ENCODE results near the gene CHI3L1.

- TF ChIP-seq CTCF (IDR thresholded peaks at IDR 0.05; ENCODE audit: insufficient read depth, low read depth, low read length): no peak
- TF ChIP-seq EZH2 (IDR thresholded peaks at IDR 0.05; ENCODE audit: insufficient read depth, low read length): no peak
Observed at GRCh38 chr1:203207751-203208150, 21.2 kb upstream of the CHI3L1 start.
